DMS53 treated with DMSO at 0.1 percent for 48 hours (cell line): ENCODE results near the gene GOLGA6L26.
"Not testable (repeated sequence)": the region's sequence is repeated elsewhere in the genome, so short reads cannot be mapped to it uniquely, and the experiment has no call there.

Experiments used
- DNase-seq: peaks from one replicate; lab custom pipeline; 2025; ENCODE audit not compliant: unreplicated experiment; lab: John Stamatoyannopoulos, UW

Gene GOLGA6L26

DNA sequence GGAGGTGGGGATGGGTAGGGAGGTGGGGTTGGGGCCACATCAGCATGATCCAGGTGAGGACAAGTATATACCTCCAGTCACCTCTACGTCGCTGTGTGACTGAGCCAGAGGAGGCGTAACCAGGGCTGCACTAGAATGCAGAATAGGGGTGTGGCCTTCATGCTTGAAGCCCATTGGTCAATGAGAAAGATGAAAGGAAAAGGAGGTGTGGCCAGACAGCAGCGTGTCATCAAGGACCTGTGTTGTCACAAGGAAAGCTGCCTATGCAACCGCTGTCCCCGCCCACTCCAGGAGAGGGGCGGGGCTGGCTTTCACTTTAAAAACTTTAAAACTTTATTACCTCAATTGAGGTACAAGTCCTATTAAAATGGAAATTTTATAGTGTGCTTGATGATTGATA lies at the start of gene GOLGA6L26:
Gene GOLGA6L26, minus strand, starts transcription at position 101 of the 400 bp plus-strand sequence. Its CDS starts 61 bp downstream, at position 40.
- DNase-seq, result not testable (repeated sequence)

DNA sequence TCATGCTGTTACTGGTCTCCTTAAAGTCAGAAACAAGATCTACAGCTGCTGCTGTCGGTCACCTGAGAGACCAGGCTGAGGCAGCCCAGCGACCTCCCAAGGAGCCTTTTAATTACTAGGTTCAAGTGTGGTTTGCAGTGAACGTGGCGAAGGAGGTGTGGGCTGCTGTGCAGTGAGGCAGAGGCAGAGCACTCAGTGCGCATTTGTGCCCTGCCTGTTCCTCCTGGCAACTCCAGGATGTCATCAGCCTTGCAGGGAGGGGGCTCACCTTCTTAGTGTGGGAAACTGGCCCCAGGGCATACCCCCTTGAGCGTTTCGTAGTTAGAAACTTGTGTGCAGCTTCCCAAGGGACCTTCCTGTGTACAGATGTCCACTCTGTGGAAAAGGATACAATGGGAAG lies 47.2 kb upstream of the GOLGA6L26 start:
- not testable (repeated sequence) for DNase-seq

DNA sequence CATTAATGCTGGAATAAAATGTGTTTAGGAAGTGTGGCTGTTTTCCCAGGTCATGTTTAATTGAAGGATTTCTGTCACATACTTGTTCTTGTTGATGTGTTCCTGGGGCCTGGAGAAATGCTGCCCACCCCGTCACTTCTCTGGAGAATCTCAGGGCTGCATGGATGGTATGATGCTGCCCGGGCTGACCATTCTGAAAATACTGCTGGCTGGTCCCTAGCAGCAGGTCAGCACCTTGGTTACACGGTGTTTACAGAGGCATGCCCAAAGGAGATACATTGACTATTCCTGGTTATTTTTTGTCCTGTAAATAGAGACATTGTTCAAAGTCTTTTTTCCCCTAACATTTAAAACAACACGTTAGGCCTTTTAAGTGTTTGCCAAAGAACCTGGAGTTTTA lies 46.7 kb upstream of the GOLGA6L26 start:
- DNase-seq, result not testable (repeated sequence)

GRCh38 chr15:23378946-23379345 lies 45.0 kb upstream of the GOLGA6L26 start:
- not testable (repeated sequence) for DNase-seq

GRCh38 chr15:23374226-23374625 lies 40.2 kb upstream of the GOLGA6L26 start:
- not testable (repeated sequence) for DNase-seq

DNA sequence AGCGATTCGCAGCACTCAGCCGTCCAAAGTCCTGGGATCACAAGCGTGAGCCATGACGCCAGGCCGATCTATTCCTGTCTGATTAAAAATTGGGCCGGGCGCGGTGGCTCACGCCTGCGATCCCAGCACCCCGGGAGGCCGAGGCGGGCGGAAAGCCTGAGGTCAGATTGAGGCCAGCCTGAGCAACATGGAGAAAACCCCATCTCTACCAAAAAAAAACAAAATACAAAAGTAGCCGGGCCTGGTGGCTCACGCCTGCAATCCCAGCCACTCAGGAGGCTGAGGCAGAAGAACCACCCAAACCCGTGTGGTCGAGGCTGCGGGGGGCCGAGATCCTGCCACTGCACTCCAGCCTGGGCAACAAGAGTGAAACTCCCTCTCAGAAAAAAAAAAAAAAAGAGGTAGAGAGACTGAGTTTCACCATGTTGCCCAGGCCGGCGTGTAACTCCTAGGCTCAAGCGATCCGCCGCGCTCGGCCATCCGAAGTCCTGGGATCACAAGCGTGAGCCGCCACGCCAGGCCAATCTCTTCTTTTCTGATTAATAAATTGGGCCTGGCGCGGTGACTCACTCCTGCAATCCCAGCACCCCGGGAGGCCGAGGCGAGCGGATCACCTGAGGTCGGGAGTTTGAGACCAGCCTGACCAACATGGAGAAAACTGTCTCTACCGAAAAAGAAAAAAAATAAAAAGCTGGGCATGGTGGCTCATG lies 39.0 kb upstream of the GOLGA6L26 start:
- DNase-seq, result not testable (repeated sequence)

- no peak for DNase-seq
Observed at GRCh38 chr15:23372284-23372683, 38.3 kb upstream of the GOLGA6L26 start.

GRCh38 chr15:23371868-23372267 lies 37.9 kb upstream of the GOLGA6L26 start:
- not testable (repeated sequence) for DNase-seq

- DNase-seq, result not testable (repeated sequence)
Observed at GRCh38 chr15:23371134-23371533, 37.1 kb upstream of the GOLGA6L26 start.

DNA sequence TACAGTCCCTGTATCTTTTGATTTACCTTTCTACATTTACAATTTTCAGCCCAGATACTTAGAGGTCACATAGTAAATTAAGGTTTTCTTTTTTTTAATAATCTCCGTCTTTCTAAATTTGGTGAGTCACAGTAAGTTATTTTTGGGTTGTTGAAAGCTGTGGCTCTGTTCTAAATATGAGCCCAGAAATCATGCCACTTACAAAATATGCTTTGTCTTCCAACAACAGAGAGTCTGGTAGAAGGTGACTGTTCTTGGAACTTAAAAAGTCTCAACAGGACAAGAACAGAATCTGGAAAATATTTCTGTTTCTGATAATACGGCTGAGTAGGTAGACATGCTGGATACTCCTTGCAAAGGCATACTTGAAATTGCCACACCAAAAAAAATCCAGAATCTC lies 36.6 kb upstream of the GOLGA6L26 start:
- DNase-seq, result no peak

GRCh38 chr15:23364261-23364660 lies 30.3 kb upstream of the GOLGA6L26 start:
- not testable (repeated sequence) for DNase-seq

- not testable (repeated sequence) for DNase-seq
Observed at GRCh38 chr15:23362622-23363021, 28.6 kb upstream of the GOLGA6L26 start.

- not testable (repeated sequence) for DNase-seq
Observed at GRCh38 chr15:23354448-23354847, 20.5 kb upstream of the GOLGA6L26 start, which contains the start of gene GOLGA8S. TSS of gene GOLGA8S (plus strand) at chr15:23354748. CDS start at chr15:23354810, 62 bp downstream.

DNA sequence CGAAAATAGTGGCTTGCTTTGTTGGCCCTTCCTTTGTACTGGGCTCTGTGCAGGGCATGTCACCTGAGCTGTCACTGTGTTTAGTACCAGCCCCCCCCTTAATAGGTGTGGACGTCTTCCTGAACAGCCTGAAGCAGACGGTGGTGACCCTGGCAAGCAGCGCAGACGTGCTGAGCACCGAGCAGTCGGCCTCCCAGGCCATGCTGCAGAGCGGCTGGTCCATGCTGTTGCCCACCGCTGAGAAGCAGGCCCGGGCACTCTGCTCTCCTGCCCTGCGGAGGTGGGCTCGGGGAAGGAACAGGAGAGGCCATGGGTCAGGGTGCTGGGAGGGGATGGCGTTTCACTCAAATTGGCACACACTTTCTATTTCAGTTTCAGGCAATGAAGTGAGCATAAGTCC lies 22.8 kb downstream of the GOLGA6L26 start:
- DNase-seq, result not testable (repeated sequence)

GRCh38 chr15:23305921-23306320 lies 28.1 kb downstream of the GOLGA6L26 start:
- DNase-seq, result not testable (repeated sequence)

- DNase-seq, result not testable (repeated sequence)
Observed at GRCh38 chr15:23304805-23305204, 29.2 kb downstream of the GOLGA6L26 start.

GRCh38 chr15:23304267-23304666 lies 29.7 kb downstream of the GOLGA6L26 start:
- DNase-seq, result not testable (repeated sequence)

DNA sequence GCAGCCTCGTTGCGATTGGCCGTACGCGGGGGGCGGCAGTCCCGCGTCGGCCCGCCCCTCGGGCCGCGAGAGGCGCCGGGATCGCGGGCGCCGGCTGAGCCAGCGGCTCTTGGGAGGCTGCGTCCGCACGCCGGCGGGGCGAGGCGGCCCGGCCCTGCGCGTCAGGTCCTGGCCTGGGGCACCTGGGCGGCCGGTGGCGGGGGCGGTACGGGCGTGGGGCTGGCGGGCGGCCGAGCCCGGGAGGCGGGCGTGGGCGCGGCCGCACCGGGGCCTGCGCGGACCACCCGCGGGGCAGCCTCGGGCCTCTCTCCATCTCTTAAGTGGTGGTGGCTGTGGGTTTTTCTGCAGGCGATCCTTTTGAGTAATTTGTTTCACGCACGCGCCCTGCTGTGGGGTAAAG lies 30.3 kb downstream of the GOLGA6L26 start:
- DNase-seq, result not testable (repeated sequence)

GRCh38 chr15:23303246-23303645 lies 30.8 kb downstream of the GOLGA6L26 start:
- not testable (repeated sequence) for DNase-seq
